GM11168 (cell line): Measurements from ENCODE around the gene GREB1.

Experiments used
- in situ Hi-C: fragments of 300-500 bp; cut with MboI; formaldehyde crosslinking; loops from one replicate; pipeline ENCODE4 v1.12.0; 2022; ENCODE audit warnings: low sequenced_read_pairs; ENCODE audit not compliant: unreplicated experiment

GREB1 gene

DNA sequence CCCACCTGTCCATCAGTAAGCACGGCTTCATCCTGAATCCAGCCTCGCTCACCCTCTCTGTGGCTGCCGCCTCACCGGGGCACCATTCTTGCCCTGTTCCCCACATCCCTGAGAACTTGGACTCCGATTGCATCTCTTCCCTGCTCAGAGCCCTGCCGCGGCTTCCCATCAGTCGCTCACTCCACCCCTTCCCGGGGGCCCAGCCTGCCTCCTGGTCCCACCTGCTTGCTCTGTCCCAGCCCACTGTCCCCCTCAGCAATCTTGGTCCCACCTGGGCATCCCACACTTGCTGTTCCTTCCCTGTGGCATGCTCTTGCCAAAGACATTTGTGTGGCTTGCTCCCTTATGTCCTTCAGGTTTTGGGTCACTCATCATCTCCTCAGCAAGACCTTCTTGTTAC is 56.3 kb downstream of the GREB1 start:
- in situ Hi-C loops = loop anchor here (25.0 kb wide), 1 partner anchor 353 kb away; no protein-coding TSS in a partner anchor

DNA sequence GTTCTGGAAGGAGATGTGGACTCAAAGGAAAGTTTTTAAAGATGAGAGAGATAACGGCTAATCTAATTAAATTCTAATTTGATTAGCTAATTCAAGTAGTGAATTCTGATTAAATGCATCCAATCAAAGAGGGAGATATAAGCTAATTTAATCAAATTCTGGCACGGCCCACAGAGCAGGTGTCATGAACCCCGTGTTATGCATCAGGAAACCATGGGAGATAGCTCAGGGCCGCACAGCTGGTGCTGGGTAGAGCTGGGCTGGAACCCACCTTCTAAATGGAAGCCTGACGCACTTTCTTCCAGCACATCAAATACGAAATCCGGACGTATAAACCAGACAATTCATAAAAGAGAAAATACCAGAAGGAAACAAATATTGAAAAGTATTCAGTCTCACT is 57.2 kb downstream of the GREB1 start:
- in situ Hi-C loops = loop anchor here (25.0 kb wide), 1 partner anchor 354 kb away; no protein-coding TSS in a partner anchor

DNA sequence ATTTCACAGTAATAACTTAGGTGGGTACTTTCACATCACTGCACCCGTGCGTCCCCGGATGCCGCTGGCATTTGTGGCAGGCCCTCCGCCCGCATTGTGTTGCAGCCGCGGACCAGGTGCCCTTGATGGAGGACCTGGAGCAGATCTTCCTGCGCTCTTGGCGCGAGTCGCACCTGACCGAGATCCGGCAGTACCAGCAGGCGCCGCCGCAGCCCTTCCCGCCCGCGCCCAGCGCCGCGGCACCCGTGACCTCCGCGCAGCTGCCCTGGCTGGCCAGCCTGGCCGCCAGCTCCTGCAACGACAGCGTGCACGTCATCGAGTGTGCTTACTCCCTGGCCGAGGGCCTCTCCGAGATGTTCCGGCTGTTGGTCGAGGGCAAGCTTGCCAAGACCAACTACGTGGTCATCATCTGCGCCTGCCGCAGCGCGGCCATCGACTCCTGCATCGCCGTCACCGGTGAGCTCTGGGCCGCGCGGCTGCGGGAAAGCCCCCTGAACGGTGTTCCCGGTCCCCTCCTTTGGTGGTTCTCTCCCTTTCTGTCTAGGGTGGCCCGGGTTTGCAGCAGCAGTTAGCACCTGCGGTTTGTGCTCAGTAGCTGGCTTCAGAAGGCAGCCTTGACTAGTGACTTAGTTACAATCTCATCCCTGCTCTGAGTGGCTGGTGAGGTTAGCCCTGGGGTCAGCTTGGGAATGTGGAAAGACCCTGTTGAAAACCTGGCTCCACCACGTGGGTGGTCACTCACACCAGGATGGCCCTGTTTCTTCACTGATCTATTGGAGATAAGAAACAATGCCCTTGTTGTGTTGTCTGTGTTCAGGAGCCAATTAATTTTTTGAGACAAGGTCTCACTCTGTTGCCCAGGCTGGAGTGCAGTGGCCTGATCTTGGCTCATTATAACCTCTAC is 59.1 kb downstream of the GREB1 start:
- in situ Hi-C loops = loop anchor here (25.0 kb wide), 1 partner anchor 356 kb away; no protein-coding TSS in a partner anchor

DNA sequence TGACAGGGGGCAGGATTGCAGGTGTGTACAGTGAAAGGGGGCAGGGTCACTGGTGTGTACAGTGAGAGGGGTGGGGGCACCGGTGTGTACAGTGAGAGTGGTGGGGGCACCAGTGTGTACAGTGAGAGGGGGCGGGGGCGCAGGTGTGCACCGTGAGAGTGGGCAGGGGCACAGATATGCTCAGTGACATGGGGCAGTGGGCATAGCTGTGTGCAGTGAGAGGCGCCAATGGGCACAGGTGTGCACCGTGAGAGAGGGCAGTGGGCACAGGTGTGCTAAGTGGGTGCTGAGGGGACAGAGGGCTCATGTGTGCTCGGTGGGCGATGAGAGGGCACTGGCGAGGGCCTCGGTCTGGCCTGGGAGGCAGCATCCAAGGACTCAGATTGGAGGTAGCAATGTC is 63.0 kb downstream of the GREB1 start:
- in situ Hi-C loops = loop anchor here (25.0 kb wide), 1 partner anchor 360 kb away; no protein-coding TSS in a partner anchor

DNA sequence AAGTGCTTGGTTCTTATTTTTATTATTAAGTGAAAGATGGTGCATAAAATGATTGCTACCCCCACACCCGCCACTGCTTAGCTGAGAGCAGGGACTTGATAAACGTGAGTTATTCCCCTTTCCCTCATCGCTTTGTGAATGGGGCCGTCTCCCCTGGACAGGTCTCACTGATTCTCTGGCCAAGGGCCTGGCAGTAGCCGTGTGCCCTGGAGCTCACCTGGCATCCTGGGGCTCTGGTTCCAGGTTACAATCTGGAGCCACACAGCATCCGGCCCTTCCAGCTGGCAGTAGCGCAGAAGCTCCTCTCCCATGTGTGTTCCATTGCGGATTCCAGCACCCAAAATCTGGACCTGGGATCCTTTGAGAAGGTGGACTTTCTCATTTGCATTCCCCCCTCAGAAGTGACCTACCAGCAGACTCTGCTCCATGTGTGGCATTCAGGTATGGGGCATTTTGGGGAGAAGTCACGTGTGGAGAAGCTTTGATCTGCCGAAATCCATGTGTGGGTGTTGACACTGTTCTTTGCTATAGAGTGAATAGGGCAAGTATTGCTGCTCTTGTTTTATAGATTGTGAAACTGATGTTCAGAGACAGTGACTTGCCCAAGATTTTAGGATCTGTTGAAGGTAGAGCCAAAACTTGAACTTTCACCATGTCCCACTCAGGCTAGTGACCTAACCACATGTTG is 63.8 kb downstream of the GREB1 start:
- in situ Hi-C loops = loop anchor here (25.0 kb wide), 1 partner anchor 360 kb away; no protein-coding TSS in a partner anchor

DNA sequence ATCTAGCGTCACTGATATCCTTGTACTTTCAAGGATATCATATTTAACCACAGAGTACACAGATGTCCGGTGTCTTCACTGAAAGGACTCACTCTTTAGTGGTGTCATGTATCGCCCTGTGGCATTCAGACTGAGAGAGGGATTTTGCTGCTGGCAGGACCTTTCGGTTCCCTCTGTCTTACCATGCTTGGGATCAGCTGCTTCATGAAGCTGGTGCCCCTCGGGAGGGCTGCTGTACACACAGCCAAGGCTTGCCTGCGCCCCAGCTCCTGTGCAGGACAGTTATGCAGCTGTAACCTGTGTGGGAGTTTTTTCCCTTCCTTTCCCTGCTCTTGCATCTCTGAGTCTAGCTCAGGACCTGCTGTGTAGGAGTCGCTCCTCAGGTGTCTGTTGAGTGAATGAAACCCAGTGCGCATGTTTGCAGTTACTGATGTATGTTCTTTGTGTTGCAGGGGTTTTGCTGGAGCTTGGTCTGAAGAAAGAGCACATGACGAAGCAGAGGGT is 64.4 kb downstream of the GREB1 start:
- in situ Hi-C loops = loop anchor here (25.0 kb wide), 1 partner anchor 361 kb away; no protein-coding TSS in a partner anchor

DNA sequence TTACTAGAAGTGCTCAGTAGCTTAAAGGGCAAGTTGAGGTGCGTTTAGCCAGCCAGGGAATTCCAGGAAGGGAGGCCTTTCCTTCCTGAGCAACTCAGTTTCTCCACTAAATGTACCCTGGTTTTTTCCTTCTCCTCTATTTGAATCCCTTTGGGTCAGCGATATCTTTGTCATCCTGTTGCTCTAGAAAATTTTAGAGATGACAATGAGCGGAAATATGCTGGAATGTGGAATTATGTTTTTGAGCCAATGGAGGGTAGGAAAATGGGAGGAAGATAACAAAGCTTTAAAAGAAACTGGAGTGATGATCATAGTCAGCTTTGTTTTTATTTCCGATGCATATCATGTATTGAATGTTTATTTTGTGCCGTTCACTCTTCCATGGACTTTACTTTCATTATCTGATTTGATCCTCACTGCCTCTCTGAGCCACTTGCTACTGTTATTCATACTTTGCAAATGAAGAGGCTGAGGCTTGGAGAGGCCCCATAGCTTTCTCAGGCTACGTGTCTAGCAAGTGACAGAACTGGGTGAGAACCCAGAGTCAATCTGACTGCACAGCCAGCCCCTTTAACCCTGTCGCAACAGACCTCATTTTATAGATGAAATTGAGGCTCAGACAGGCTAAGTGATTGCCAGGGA is 68.8 kb downstream of the GREB1 start:
- in situ Hi-C loops = no loop called here

DNA sequence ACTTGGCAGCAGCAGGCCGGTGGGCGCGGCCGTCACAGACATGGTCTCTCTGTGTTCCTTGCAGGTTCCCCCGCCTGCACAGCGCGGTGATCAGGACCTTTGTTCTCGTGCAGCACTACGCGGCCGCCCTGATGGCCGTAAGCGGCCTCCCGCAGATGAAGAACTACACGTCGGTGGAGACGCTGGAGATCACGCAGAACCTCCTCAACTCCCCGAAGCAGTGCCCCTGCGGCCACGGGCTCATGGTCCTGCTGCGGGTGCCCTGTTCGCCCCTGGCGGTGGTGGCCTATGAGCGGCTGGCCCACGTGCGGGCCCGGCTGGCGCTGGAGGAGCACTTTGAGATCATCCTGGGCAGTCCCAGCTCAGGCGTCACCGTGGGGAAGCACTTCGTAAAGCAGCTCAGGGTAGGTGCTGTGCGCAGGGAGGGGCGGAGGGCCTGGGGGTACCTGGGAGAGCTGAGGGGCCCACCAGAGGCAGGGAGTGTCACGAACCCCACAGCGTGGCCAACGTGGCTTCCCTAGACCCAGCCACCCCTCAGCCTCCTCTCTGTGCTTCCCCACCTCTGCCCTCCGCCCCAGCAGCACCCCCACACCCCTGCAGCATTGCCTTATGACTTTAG is 76.9 kb downstream of the GREB1 start:
- in situ Hi-C loops = no loop called here

DNA sequence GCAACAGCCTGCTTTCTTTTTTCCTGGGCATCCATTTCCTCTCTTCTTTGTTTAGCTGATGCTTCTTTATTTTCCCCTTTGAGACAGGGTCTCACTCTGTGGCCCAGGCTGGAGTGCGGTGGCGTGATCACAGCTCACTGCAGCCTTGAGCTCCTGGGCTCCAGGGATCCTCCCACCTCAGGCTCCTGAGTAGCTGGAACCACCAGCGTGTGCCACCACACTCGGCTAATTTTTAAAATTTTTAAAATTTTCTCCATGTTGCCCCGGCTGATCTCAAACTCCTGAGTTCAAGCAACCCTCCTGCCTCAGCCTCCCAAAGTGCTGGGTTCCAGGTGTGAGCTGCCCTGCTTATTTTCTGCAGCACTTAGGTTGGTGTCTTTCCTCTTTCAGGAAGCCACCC is 77.4 kb downstream of the GREB1 start:
- in situ Hi-C loops = no loop called here

DNA sequence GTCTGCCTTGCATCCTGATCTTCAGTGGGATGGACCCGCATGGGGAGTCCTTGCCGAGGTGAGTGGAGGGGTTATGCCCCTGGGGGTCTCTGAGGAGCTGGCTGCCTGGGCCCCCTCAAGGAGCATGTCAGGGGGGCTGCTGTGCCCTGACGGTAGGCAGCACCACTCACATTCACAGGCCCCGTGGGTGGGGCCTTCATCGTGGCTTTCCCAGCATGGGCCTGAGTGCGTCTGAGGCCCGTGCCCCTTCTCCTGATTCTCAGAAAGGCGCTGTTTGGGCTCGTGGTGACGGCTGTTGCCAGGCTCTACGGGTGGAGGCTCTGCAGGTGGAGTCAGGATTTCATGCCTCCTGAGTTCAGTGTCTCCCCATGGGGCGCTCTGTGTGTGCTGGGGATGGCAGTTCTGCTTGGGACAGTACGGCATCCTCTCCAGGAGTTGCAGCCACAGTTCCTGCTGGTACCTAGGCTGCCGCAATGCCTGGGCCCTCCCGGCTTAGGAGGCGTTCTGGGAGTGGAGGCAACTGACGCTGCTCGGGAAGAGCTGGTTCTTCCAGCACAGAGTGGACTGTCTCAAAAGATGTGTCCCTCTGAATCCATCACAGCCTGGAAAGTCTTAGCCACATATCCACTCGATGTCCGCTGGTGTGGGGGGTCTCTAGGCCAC is 78.8 kb downstream of the GREB1 start:
- in situ Hi-C loops = no loop called here

DNA sequence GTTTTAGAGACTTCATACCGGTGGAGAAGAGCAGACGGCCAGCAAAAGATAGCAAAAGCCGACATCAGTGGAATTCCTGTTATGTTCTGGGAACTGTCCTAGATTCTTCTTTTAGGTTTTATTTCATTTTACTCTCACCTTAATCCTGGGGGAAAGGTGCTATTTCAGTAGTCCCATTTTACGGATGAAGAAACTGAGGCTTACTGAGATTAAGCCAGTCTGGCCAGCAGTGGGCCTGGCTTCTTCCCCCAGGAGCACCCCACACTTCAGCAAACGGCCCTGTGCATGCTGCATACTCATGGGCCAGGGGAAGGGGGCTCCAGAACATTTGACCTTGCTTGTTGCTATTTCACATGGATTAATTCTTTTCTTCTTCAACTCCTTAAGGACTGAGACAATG is 79.5 kb downstream of the GREB1 start:
- in situ Hi-C loops = no loop called here

DNA sequence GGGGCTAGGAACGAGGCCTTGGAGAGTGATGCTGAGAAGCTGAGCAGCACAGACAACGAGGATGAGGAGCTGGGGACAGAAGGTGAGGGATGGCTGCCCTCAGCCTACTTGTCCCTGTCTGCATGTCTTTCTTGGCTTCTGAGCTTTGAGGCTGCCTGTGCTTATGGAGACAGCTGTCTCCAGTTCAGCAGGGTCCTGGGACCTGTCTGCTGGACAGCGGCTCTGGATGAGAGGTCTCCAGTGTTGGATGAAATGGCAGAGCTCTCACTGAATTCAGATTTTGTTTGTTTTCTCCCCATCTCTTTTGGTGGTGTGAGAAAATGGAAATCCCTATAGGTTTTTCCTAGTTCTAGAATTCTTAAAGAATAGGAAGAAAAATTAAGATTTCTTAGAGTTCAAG is 81.4 kb downstream of the GREB1 start:
- in situ Hi-C loops = no loop called here

DNA sequence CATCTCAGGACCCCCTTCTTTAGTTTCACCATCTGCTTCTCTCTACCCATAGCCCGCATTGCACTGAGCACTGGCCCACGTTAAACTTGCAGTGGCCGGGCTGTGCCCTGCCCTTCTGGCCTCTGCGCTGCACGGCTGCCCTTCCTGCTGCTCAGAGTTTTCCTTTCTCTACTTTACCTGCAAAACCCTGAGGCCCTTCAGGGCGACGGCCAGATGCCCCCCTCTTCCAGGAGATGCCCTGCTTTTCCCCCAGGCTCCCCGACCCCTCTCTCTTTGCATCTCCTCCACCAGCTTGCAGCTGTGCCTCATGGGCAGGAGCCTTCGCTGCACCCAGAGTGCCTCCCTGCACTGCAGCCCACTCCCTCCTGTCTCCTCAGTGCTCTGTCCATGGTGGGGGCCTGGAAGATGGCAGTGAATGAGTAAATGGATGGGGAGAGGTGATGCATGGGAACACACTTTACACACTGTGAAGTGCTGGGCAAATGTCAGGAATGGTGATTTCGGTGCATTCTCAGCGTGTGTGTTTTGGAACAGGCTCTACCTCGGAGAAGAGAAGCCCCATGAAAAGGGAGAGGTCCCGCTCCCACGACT is 82.3 kb downstream of the GREB1 start:
- in situ Hi-C loops = no loop called here

DNA sequence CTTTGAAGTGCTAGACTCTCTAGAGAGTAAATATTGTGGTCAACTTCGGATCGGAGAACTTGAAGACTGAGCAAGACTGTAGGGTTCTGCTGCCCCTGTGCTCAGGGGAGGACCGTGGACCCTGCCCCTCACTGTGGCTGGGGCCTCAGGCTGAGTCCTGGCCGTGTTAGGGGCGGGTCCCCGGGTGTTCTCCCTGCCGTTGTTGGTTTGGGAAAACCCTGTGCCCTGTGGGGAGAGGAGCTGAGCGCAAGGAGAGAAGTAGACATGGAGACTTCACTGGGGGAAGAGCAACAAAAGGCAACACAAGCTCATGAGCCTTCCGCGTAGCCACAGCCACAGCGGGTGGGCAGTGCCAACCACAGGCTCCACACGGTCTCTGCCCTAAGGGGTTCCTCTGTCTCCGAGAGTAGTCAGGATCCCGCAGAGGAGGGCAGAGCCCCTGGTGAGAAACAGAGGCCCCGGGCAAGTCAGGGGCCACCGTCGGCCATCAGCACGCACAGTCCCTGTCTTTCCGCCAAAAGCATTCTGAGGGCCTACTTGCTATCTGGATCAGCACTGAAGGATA is 83.1 kb downstream of the GREB1 start:
- in situ Hi-C loops = no loop called here

DNA sequence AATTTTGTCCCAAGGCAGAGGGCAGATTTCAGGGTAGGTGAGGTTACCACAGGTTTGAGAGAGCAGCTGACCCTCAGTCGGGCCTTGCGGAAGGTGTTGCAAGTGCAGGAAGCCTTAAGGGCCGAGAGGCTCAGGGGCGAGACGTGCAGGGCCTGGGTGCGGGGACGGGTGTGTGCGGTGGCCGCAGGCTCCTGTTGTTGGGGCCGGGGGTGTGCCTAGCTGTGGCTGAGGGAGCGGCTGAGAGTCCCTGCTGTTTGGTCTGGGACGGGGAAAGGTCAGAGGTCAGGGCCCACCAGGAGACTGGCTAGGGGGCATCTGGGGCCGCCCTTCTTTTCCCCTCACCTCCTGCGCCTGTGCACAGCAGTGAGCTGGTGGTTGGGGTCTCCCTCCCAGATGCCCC is 83.7 kb downstream of the GREB1 start:
- in situ Hi-C loops = no loop called here

DNA sequence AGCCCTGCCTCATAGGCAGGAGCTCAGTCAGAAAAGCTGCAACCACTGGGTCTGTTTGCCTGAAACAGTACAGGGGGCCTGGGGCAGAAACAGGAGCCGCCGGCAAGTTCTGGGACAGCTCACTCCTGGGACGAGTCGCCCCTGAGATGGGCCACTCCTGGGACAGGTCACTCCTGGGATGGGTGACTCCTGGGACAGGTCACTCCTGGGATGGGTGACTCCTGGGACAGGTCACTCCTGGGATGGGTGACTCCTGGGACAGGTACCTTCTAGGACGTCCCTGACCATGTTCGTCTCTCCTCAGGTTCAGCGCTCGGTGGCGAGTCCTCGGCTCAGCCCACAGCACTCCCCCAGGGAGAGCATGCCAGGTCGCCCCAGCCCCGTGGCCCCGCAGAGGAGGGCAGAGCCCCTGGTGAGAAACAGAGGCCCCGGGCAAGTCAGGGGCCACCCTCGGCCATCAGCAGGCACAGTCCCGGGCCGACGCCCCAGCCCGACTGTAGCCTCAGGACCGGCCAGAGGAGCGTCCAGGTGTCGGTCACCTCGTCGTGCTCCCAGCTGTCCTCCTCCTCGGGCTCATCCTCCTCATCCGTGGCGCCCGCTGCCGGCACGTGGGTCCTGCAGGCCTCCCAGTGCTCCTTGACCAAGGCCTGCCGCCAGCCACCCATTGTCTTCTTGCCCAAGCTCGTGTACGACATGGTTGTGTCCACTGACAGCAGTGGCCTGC is 84.3 kb downstream of the GREB1 start:
- in situ Hi-C loops = no loop called here

DNA sequence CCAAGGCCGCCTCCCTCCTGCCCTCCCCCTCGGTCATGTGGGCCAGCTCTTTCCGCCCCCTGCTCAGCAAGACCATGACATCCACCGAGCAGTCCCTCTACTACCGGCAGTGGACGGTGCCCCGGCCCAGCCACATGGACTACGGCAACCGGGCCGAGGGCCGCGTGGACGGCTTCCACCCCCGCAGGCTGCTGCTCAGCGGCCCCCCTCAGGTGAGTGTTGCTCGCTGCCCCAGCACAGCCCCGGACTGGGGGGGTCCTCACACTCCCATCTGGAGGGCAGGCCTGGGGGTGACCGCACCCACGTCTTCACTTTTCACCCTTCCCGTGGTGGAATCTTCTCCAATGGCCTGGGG is 84.8 kb downstream of the GREB1 start:
- in situ Hi-C loops = no loop called here

DNA sequence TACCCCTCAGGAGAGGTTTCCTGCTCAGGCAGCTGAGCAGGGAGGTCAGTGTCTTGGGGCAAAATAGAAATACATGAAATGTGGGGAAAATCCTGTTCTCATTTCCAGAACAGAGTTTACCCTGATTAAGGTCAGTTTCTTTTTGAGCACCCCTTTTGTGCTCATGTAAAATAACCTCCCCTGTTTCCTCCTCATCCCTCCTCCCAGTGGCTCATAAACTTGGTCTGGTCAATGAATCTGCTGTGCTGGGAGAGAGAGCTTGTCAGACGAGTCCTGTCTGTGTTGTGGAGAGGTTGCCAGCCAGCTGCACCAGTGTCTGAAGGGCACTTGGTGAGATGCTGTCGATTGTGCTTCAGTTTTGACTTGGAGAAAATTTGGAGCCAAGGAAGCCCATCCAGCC is 87.6 kb downstream of the GREB1 start:
- in situ Hi-C loops = no loop called here
